ENCODE data around the gene SLC43A1. TPM values are rescaled to one million over a fixed set of nuclear protein-coding genes. Genes with fewer than 3 reads are reported as not detected.
"Not testable (repeated sequence)": the region's sequence is repeated elsewhere in the genome, so short reads cannot be mapped to it uniquely, and the experiment has no call there.

SLC43A1 gene
- polyA plus RNA-seq, 1 donor: 16.0 TPM

DNA sequence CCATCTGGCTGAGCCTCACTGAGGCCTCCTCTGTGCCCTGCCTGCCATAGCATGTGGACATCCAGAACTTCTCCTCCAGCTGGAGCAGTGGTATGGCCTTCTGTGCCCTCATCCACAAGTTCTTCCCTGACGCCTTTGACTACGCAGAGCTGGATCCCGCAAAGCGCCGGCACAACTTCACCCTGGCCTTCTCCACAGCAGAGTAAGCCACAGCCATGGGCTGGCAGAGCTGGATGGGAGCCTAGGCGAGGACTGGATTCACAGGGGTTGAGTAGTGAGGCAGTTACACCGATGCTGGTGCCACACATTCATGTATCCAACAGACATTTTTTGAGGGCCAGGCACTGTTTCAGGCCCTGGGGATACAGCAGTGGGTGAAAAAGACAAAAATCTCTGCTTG lies 30.9 kb upstream of the SLC43A1 start:
- Histone ChIP-seq H3K27ac (ENCODE audit: low read length) (no peak overlapping the region), H3K36me3 (ENCODE audit: control insufficient read depth, insufficient read depth, low read length) (peaks cover 26% of the 10 kb centered on the region), H3K4me3 (ENCODE audit: low read length) (no peak overlapping the region), H3K27me3 (ENCODE audit: control insufficient read depth, insufficient read depth, low read length) (peaks cover 7% of the 10 kb centered on the region), H3K9me3 (ENCODE audit: control insufficient read depth, low read depth, low read length) (no peaks in the 10 kb centered on the region), H3K4me1 (ENCODE audit: control insufficient read depth, insufficient read depth, low read length) (no peaks in the 10 kb centered on the region)
- no CpG with 5 or more reads among the region's 7 CpGs for WGBS (ENCODE audit: insufficient coverage, low lambda C conversion rate)
- DNase-seq: no peak

DNA sequence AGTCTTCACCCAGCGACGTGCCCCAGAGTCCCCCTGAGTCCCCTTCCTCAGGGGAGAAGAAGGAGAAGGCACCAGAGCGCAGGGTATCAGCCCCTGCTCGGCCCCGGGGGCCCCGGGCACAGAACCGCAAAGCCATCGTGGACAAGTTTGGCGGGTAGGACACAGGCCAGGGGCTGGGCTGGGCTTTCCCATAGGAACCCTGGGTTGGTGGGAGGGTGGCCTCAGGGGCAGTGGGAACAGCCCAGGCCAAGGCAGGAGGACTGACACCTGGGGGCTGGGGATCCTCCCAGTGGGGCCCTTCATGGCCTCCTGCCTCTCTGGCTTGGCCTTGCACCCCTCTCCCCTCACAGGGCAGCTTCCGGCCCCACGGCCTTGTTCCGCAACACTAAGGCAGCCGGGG lies 30.4 kb upstream of the SLC43A1 start:
- WGBS (ENCODE audit: insufficient coverage, low lambda C conversion rate): no CpG with 5 or more reads among the region's 13 CpGs
- H3K4me1 ChIP-seq (ENCODE audit: control insufficient read depth, insufficient read depth, low read length): no peaks in the 10 kb centered on the region

DNA sequence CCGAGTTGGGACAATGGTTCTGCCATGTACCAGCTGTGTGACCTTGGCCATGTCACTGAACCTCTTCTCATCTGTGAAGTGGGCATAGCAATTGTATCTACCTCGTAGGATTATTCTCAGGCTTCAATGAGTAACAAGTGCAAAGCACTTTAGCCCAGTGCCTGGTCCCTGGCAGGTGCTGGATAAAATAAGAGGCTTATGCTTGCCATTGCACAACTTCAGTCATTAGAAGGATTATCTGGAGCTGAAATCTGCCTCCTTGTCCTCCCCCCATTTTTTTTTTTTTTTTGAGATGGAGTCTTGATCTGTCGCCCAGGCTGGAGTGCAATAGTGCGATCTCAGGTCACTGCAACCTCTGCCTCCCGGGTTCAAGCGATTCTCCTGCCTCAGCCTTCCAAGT lies 29.1 kb upstream of the SLC43A1 start:
- no peak overlapping the region for H3K4me3 ChIP-seq (ENCODE audit: low read length)
- H3K4me1 ChIP-seq (ENCODE audit: control insufficient read depth, insufficient read depth, low read length): no peaks in the 10 kb centered on the region
- no peak for DNase-seq
- no peak overlapping the region for H3K27ac ChIP-seq (ENCODE audit: low read length)
- peaks cover 10% of the 10 kb centered on the region for H3K36me3 ChIP-seq (ENCODE audit: control insufficient read depth, insufficient read depth, low read length)
- no peaks in the 10 kb centered on the region for H3K9me3 ChIP-seq (ENCODE audit: control insufficient read depth, low read depth, low read length)
- no CpG with 5 or more reads among the region's 6 CpGs for WGBS (ENCODE audit: insufficient coverage, low lambda C conversion rate)
- H3K27me3 ChIP-seq (ENCODE audit: control insufficient read depth, insufficient read depth, low read length): peaks cover 10% of the 10 kb centered on the region

More for the DNA sequence above, 30.4 kb upstream of the SLC43A1 start:
- Histone ChIP-seq H3K27me3 (ENCODE audit: control insufficient read depth, insufficient read depth, low read length) (peaks cover 10% of the 10 kb centered on the region), H3K36me3 (ENCODE audit: control insufficient read depth, insufficient read depth, low read length) (peaks cover 23% of the 10 kb centered on the region), H3K4me3 (ENCODE audit: low read length) (no peak overlapping the region), H3K27ac (ENCODE audit: low read length) (no peak overlapping the region), H3K9me3 (ENCODE audit: control insufficient read depth, low read depth, low read length) (no peaks in the 10 kb centered on the region)
- no peak for DNase-seq

DNA sequence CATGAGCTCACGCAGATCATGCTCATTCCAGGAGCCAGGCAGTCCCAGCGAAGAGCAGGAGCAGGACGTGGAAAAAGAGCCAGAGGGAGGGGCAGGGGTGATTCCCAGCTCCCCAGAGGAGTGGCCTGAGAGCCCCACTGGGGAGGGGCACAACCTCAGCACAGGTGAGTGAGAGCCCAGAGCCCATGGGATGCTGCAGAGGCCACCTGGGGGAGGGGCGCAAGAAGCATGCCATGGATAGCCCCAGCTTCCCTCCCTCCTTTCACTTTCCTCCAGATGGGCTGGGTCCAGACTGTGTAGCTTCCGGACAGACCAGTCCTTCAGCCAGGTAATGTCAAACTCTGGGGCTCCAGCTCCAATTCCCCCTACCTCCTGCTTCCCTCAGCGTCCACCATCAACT lies 28.1 kb upstream of the SLC43A1 start:
- peaks cover 10% of the 10 kb centered on the region for H3K27me3 ChIP-seq (ENCODE audit: control insufficient read depth, insufficient read depth, low read length)
- H3K4me3 ChIP-seq (ENCODE audit: low read length): no peak overlapping the region
- DNase-seq: no peak
- no peak overlapping the region for H3K27ac ChIP-seq (ENCODE audit: low read length)
- H3K4me1 ChIP-seq (ENCODE audit: control insufficient read depth, insufficient read depth, low read length): no peaks in the 10 kb centered on the region
- peaks cover 6% of the 10 kb centered on the region for H3K36me3 ChIP-seq (ENCODE audit: control insufficient read depth, insufficient read depth, low read length)
- no CpG with 5 or more reads among the region's 6 CpGs for WGBS (ENCODE audit: insufficient coverage, low lambda C conversion rate)
- H3K9me3 ChIP-seq (ENCODE audit: control insufficient read depth, low read depth, low read length): no peaks in the 10 kb centered on the region

DNA sequence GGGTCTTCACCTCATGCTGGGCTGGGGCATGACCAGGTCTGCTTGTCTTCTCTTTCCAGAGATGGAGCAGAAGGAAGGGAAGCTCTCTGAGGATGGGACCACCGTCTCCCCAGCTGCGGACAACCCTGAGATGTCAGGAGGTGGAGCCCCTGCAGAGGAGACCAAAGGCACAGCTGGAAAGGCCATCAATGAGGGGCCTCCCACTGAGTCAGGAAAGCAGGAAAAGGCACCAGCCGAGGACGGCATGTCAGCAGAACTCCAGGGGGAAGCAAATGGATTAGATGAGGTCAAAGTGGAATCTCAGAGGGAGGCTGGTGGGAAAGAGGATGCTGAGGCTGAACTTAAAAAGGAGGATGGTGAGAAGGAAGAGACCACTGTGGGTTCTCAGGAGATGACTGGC lies 27.1 kb upstream of the SLC43A1 start:
- no CpG with 5 or more reads among the region's 4 CpGs for WGBS (ENCODE audit: insufficient coverage, low lambda C conversion rate)
- H3K27me3 ChIP-seq (ENCODE audit: control insufficient read depth, insufficient read depth, low read length): peaks cover 12% of the 10 kb centered on the region

DNA sequence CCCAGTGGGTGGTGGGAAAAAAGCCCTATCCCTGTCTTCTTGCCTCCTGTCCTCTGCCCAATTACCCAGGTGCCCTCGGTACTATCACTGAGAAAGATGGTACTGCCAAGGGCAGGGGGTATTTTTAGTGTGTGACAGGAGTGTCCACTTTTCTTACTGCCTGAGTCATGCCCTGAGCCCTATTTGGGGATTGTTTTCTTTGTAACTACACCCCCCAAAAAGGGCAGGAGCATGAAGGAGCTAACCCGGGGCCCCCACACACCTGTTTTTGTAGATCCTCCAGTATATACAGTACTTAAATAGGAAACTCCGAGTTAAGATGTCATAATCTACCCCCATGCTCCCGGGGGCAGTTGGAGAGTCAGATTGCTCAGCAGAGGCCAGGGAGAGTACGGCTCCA lies 25.7 kb upstream of the SLC43A1 start:
- no CpG with 5 or more reads among the region's 5 CpGs for WGBS (ENCODE audit: insufficient coverage, low lambda C conversion rate)

More for the DNA sequence above, 27.1 kb upstream of the SLC43A1 start:
- H3K36me3 ChIP-seq (ENCODE audit: control insufficient read depth, insufficient read depth, low read length): peaks cover under 1% of the 10 kb centered on the region
- no peak overlapping the region for H3K27ac ChIP-seq (ENCODE audit: low read length)
- H3K4me3 ChIP-seq (ENCODE audit: low read length): no peak overlapping the region
- H3K9me3 ChIP-seq (ENCODE audit: control insufficient read depth, low read depth, low read length): no peaks in the 10 kb centered on the region
- H3K4me1 ChIP-seq (ENCODE audit: control insufficient read depth, insufficient read depth, low read length): no peaks in the 10 kb centered on the region
- no peak for DNase-seq

DNA sequence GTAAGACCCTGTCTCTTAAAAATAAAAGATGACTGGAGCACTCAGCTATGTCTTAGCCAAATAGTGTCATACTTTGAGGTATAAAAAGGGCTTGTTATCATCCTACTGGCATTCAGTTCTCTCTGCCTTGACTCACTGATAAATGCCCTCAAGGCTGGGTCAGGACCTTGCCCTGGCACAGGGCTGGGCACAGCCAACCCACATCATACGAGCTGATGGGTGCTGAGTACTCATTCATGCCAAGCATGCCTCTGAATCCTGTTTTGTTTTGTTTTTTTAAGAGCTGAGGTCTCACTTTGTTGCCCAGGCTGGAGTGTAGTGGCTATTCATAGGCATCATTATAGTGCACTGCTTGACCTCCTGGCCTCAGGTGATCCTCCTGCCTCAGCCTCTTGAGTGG lies 23.8 kb upstream of the SLC43A1 start:
- Histone ChIP-seq H3K36me3 (ENCODE audit: control insufficient read depth, insufficient read depth, low read length) (no peaks in the 10 kb centered on the region), H3K27ac (ENCODE audit: low read length) (no peak overlapping the region), H3K27me3 (ENCODE audit: control insufficient read depth, insufficient read depth, low read length) (peaks cover 14% of the 10 kb centered on the region), H3K4me1 (ENCODE audit: control insufficient read depth, insufficient read depth, low read length) (no peaks in the 10 kb centered on the region), H3K9me3 (ENCODE audit: control insufficient read depth, low read depth, low read length) (no peaks in the 10 kb centered on the region), H3K4me3 (ENCODE audit: low read length) (no peak overlapping the region)
- no CpG with 5 or more reads among the region's 1 CpG for WGBS (ENCODE audit: insufficient coverage, low lambda C conversion rate)
- no peak for DNase-seq

More for the DNA sequence above, 25.7 kb upstream of the SLC43A1 start:
- no peaks in the 10 kb centered on the region for H3K9me3 ChIP-seq (ENCODE audit: control insufficient read depth, low read depth, low read length)
- no peaks in the 10 kb centered on the region for H3K36me3 ChIP-seq (ENCODE audit: control insufficient read depth, insufficient read depth, low read length)
- no peak overlapping the region for H3K4me3 ChIP-seq (ENCODE audit: low read length)
- peaks cover 14% of the 10 kb centered on the region for H3K27me3 ChIP-seq (ENCODE audit: control insufficient read depth, insufficient read depth, low read length)
- no peaks in the 10 kb centered on the region for H3K4me1 ChIP-seq (ENCODE audit: control insufficient read depth, insufficient read depth, low read length)
- no peak for DNase-seq
- H3K27ac ChIP-seq (ENCODE audit: low read length): no peak overlapping the region

DNA sequence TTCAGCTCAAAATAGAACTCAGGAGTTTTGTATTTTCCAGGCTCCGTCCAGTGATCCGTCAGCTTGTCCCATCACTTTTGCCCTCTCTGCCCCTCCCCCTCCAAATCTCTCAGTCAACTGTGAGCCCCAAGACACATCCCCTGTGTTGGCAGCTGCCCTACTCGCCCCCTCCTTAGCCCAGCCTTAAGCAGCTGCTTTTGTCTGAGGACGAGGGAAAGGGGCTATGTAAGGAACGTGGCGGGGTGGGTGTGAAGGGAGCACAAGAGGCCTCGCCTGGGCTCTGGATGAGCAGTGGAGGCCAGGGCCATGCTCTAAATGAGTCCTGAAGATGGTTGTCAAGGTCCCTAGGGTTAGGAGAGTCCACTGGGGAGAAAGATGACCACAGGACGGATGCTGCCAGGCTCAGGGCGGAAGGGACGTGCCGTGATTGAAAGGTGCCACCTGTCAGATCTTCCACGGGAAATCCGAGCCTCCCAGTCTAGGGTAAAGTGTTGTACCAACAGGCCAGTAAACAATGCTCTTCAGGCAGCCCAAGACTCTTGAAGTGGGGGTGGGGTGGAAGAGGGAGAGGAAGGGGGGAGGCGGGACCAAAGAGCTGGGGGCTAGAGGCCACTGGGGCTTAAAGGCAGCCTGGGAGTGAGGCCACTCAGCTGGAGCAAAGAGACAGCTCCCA lies 21.6 kb upstream of the SLC43A1 start, which contains the start of gene SMTNL1:
SMTNL1 (plus strand) TSS at position 649 of the 673 bp plus-strand sequence. CDS start 5,048 bp downstream, outside the sequence.
- no peak for DNase-seq
- Histone ChIP-seq H3K9me3 (ENCODE audit: control insufficient read depth, low read depth, low read length) (no peaks in the 10 kb centered on the region), H3K36me3 (ENCODE audit: control insufficient read depth, insufficient read depth, low read length) (no peaks in the 10 kb centered on the region), H3K4me1 (ENCODE audit: control insufficient read depth, insufficient read depth, low read length) (no peaks in the 10 kb centered on the region), H3K27me3 (ENCODE audit: control insufficient read depth, insufficient read depth, low read length) (peaks cover 7% of the 10 kb centered on the region), H3K27ac (ENCODE audit: low read length) (no peak within 1 kb of the TSS), H3K4me3 (ENCODE audit: low read length) (no peak within 1 kb of the TSS)
- WGBS (ENCODE audit: insufficient coverage, low lambda C conversion rate): 40% methylated on average over 1 of the region's 14 CpGs

DNA sequence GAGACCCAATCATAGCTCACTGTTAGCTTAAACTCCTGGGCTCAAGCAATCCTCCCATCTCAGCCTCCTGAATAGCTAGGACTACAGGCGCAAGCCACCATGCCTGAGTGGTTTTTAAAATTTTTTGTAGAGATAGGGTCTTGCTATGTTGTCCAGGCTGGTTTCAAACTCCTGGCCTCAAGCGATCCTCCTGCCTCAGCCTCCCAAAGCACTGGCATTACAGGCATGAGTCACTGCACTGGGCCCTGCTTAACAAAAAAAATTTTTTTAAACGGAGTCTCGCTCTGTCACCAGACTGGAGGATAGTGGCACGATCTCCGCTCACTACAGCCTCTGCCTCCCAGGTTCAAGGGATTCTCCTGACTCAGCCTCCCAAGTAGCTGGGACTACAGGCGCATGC lies 18.9 kb upstream of the SLC43A1 start:
- not testable (repeated sequence) for H3K9me3 ChIP-seq (ENCODE audit: control insufficient read depth, low read depth, low read length); H3K4me3 ChIP-seq (ENCODE audit: low read length); H3K36me3 ChIP-seq (ENCODE audit: control insufficient read depth, insufficient read depth, low read length); H3K27me3 ChIP-seq (ENCODE audit: control insufficient read depth, insufficient read depth, low read length); H3K27ac ChIP-seq (ENCODE audit: low read length); H3K4me1 ChIP-seq (ENCODE audit: control insufficient read depth, insufficient read depth, low read length); DNase-seq
- WGBS (ENCODE audit: insufficient coverage, low lambda C conversion rate): no CpG with 5 or more reads among the region's 7 CpGs

DNA sequence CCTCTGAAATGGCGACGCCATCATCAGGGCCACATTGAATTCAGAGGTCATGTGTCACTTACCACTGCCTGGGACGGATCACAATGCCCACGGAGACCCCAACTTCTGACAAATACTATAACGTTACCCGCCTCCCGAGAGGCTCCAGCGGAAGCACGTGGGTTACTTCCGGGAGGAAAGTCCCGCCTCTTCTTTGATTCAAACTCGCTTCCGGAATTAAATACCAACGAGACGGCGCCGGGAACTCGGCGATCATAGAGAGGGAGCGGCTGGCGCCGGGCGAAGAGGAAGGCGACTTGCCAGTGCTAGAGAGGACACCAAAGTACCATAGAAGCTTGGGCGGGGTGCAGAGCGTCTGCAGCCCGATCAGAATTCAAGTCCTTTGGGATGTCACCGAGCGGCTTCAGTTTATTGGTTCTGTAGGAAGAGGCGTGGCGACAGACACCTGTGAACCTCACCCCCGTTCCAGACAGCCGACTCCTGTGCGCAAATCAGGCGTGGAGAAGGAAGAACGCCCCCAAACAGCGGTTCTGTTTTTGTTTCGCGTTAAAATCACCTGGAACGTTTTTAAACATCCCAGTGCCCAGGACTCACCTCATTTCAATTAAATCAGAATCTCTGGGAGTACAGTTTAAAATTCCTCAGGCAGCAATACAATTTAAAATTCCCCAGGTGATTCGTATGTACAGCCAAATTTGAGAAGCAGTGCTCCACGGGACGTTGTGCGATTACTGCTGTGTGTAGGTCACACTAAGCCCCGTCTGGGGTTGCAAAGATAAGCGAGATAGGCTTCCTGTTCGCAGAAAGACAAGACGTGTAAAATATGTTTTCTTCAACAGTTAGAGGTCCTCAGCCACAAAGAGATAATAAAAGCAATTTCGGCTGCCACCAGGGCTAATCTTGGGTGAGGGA lies 15.3 kb upstream of the SLC43A1 start, which contains the start of gene TIMM10:
TIMM10 (minus strand) TSS at position 159 of the 912 bp plus-strand sequence. CDS start 565 bp downstream, outside the sequence.
- peak within 1 kb of the TSS; percentile 75 for H3K4me3 ChIP-seq (ENCODE audit: low read length)
- 0% methylated on average over 1 of the region's 49 CpGs for WGBS (ENCODE audit: insufficient coverage, low lambda C conversion rate)
- DNase-seq: peak; percentile 98 to 99
- H3K36me3 ChIP-seq (ENCODE audit: control insufficient read depth, insufficient read depth, low read length): peaks cover 8% of the 10 kb centered on the region
- H3K4me1 ChIP-seq (ENCODE audit: control insufficient read depth, insufficient read depth, low read length): peaks cover 4% of the 10 kb centered on the region
- H3K27me3 ChIP-seq (ENCODE audit: control insufficient read depth, insufficient read depth, low read length): no peaks in the 10 kb centered on the region
- H3K9me3 ChIP-seq (ENCODE audit: control insufficient read depth, low read depth, low read length): no peaks in the 10 kb centered on the region
- H3K27ac ChIP-seq (ENCODE audit: low read length): peak within 1 kb of the TSS; percentile 89
